Measurements from ENCODE around the gene CYB5A. TPM values are rescaled to one million over a fixed set of nuclear protein-coding genes. Genes with fewer than 3 reads are reported as not detected.

The CYB5A gene
- total RNA-seq, 1 experiment from 2014 or later, result 84.4 TPM

GRCh38 chr18:74281011-74281979 is 10.5 kb downstream of the CYB5A start:
- DNase-seq (ENCODE audit: extremely low read depth, low read depth), result no peak

- DNase-seq (ENCODE audit: extremely low read depth, low read depth), result no peak
Measured at GRCh38 chr18:74278983-74279382, 12.8 kb downstream of the CYB5A start.

- no peak for DNase-seq (ENCODE audit: extremely low read depth, low read depth)
Measured at GRCh38 chr18:74278058-74278457, 13.7 kb downstream of the CYB5A start.

- no peak for DNase-seq (ENCODE audit: extremely low read depth, low read depth)
Measured at GRCh38 chr18:74277296-74277695, 14.5 kb downstream of the CYB5A start.

GRCh38 chr18:74276609-74277008 is 15.2 kb downstream of the CYB5A start:
- DNase-seq (ENCODE audit: extremely low read depth, low read depth), result no peak

GRCh38 chr18:74275736-74276135 is 16.0 kb downstream of the CYB5A start:
- DNase-seq (ENCODE audit: extremely low read depth, low read depth), result no peak

GRCh38 chr18:74274700-74275099 is 17.1 kb downstream of the CYB5A start:
- no peak for DNase-seq (ENCODE audit: extremely low read depth, low read depth)

- no peak for DNase-seq (ENCODE audit: extremely low read depth, low read depth)
Measured at GRCh38 chr18:74273394-74273793, 18.4 kb downstream of the CYB5A start.

GRCh38 chr18:74271635-74272034 is 20.1 kb downstream of the CYB5A start:
- DNase-seq (ENCODE audit: extremely low read depth, low read depth), result no peak

GRCh38 chr18:74268933-74269620 is 22.7 kb downstream of the CYB5A start:
- no peak for DNase-seq (ENCODE audit: extremely low read depth, low read depth)

- DNase-seq (ENCODE audit: extremely low read depth, low read depth), result no peak
Measured at GRCh38 chr18:74268175-74268574, 23.6 kb downstream of the CYB5A start.

- peak; percentile 76 for DNase-seq (ENCODE audit: extremely low read depth, low read depth)
Measured at GRCh38 chr18:74266161-74266560, 25.6 kb downstream of the CYB5A start.

GRCh38 chr18:74265546-74266098 is 26.1 kb downstream of the CYB5A start:
- DNase-seq (ENCODE audit: extremely low read depth, low read depth), result no peak

- no peak for DNase-seq (ENCODE audit: extremely low read depth, low read depth)
Measured at GRCh38 chr18:74264303-74265020, 27.3 kb downstream of the CYB5A start.

GRCh38 chr18:74261053-74261713 is 30.6 kb downstream of the CYB5A start:
- DNase-seq (ENCODE audit: extremely low read depth, low read depth), result no peak

- no peak for DNase-seq (ENCODE audit: extremely low read depth, low read depth)
Measured at GRCh38 chr18:74259347-74259746, 32.4 kb downstream of the CYB5A start.

GRCh38 chr18:74257083-74257482 is 34.7 kb downstream of the CYB5A start:
- DNase-seq (ENCODE audit: extremely low read depth, low read depth), result no peak

GRCh38 chr18:74256190-74256589 is 35.6 kb downstream of the CYB5A start:
- no peak for DNase-seq (ENCODE audit: extremely low read depth, low read depth)

GRCh38 chr18:74255131-74255616 is 36.6 kb downstream of the CYB5A start:
- no peak for DNase-seq (ENCODE audit: extremely low read depth, low read depth)

GRCh38 chr18:74252039-74252395 is 39.7 kb downstream of the CYB5A start:
- peak; percentile 17 for DNase-seq (ENCODE audit: extremely low read depth, low read depth)

All from NCI-H460 (cell line).